GM12874 (cell line): ENCODE data around the gene DGKB.

Experiments
- TF ChIP-seq, protein P1 (sequence below): IDR thresholded peaks from 2 replicates; pipeline ENCODE4 v1.5.1; 2011; ENCODE audit warnings: low read depth, mild to moderate bottlenecking, control low read depth, low read length, moderate library complexity; ENCODE audit not compliant: insufficient read depth

The DGKB gene

GRCh38 chr7:14497390-14497789 lies 405.2 kb downstream of the DGKB start:
- TF ChIP-seq, protein P1, sequence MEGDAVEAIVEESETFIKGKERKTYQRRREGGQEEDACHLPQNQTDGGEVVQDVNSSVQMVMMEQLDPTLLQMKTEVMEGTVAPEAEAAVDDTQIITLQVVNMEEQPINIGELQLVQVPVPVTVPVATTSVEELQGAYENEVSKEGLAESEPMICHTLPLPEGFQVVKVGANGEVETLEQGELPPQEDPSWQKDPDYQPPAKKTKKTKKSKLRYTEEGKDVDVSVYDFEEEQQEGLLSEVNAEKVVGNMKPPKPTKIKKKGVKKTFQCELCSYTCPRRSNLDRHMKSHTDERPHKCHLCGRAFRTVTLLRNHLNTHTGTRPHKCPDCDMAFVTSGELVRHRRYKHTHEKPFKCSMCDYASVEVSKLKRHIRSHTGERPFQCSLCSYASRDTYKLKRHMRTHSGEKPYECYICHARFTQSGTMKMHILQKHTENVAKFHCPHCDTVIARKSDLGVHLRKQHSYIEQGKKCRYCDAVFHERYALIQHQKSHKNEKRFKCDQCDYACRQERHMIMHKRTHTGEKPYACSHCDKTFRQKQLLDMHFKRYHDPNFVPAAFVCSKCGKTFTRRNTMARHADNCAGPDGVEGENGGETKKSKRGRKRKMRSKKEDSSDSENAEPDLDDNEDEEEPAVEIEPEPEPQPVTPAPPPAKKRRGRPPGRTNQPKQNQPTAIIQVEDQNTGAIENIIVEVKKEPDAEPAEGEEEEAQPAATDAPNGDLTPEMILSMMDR = no peak

GRCh38 chr7:14495633-14496032 lies 406.9 kb downstream of the DGKB start:
- TF ChIP-seq, protein P1 = no peak

DNA sequence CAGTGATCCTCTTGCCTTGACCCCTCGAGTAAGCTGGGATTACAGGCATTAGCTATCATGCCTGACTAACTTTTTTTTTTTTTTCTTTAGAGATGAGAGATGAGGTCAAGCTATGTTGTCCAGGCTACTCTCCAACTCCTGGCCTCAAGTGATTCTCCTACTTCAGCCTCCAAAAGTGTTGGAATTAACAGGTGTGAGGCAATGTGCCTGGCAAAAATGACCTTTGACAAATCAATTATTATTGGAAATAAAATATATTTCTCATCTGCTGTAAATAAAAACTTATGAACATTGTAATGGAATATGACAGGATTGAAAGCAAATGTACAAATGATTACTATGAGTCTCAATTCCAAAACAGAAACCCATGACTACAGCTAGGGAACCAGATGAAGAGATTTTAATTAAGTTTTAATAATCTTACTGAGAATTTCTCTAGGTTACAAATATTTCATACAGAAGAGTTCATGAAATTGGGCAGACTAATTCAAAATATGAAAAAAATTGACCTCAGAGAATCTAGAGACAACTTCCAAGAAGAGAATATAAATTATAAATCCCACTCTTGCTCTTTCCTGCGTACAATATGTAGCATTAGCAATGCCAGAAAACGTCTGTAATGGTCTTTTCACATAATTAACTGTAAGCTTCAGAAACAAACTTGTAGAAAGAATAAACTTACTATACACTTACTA lies 414.7 kb downstream of the DGKB start:
- TF ChIP-seq, protein P1 = no peak

DNA sequence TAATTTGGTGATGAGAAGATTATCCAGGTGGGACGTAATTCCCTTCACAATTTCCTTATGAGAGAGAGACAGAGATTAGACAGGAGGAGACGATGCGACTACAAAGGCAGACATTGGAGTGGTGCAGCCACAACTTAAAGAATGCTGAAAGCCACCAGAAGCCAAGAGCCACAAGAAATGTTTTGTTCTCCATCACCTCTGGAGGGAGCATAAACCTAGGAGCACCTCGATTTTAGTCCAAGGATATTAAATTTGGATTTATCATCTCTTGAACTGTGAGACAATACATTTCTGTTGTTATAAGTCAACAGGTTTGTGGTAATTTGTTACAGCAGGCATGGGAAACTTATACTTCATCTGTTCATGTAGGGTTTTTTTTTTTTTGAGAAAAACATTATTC lies 418.9 kb downstream of the DGKB start:
- TF ChIP-seq, protein P1 = no peak

DNA sequence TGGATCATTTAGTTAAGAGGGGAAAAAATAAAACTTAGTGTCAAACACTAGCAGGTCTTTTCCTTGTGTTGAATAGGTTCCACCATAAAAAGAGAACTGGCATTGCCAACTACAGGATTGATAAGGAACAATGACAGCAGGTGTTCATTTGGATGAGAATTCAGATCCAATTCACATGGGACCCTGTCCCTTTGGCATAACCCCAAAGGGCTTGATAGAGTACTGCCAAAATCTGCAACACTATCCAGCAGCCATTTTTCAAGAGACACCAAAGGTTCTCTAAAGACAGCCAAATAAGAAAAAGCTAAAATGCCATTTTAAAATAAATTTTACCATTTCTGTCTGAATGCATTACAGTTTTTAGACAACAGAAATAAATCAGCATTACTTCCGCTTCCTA lies 422.3 kb downstream of the DGKB start:
- TF ChIP-seq, protein P1 = no peak

GRCh38 chr7:14478834-14479510 lies 423.6 kb downstream of the DGKB start:
- TF ChIP-seq, protein P1 = no peak

DNA sequence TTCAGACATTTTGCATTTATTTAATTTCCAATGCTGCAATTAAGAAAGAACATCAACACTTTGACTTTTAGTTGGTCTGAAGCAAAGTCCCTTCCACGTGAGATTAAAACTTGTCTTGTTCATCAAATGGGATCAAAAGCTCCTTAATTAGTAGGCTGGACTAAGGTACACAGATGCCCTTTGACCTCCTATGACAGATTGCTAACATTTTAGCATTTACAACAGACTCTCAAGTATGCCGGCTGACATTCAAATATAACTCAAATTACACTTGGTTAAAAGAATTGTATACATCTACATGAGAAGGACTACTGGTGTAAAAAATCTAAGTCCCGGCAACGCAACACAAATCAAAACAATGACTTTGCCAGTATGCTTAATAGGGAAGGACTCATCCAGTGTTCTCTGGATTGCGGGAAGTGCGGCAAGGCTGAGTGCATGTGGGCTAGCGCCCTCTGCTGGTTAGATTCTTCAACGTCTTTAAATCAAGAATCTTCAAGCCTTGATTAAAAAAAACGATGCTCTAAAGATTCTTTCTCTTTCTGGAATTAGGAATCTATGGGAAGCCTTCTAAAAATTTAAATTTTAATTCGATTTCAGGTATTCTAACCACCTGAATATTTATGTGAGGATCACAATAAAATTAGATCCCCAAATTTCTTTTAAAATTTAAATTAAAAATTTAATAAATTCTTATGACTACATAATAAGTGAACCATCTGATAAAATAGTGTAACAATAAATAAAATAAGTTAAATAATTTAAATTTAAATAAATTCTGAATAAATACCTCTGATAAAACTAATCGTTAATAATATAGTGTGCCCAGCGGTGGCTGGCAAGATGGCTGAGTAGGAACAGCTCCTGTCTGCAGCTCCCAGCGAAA lies 444.7 kb downstream of the DGKB start:
- TF ChIP-seq, protein P1 = peak; percentile 74
